A549 (cell line): Measurements from ENCODE around the gene CALML3. TPM values are rescaled to one million over a fixed set of nuclear protein-coding genes. Genes with fewer than 3 reads are reported as not detected.

Experiments
- ATAC-seq, 2 experiments: fragments of 200-7000 bp in 1 of 2; fragments of >200 bp in 1 of 2; cut with Nextera tagmentation in 1 of 2; cut with Tn5 transposase in 1 of 2; 3 replicates each; pipeline versions ENCODE4 v1.8.0 to v1.9.1; 2018 to 2020; ENCODE audit warnings: mild to moderate bottlenecking in 1 of 2, moderate library complexity in 1 of 2
- CTCF ChIA-PET: fragments of 300-600 bp; sonication (Branson Sonifier 250); formaldehyde crosslinking; extraction: SDS; loops from one replicate; lab custom pipeline; 2021; ENCODE audit warnings: antibody characterized with exemption, inconsistent platforms; lab: Yijun Ruan, JAX
- POLR2A ChIA-PET: fragments of 350-600 bp; formaldehyde crosslinking; extraction: SDS; loops from one replicate; lab custom pipeline; 2021; ENCODE audit warnings: antibody characterized with exemption, inconsistent platforms; lab: Yijun Ruan, JAX
- DNase-seq, 2 experiments: peaks; one replicate each; pipeline versions ENCODE4 v3.0.0 to v3.0.0-alpha.2; 2011 to 2016; ENCODE audit warnings: low read depth in 1 of 2, low spot score in 1 of 2
- FAIRE-seq: peaks from 2 replicates; lab custom pipeline; 2011; peaks lifted over from hg19 to GRCh38; lab: Jason Lieb, UNC
- H3K27ac ChIP-seq, 2 experiments: fragments of >200 bp; sonication (Bioruptor Twin); formaldehyde crosslinking; 3 replicates each; pipeline ENCODE4 v1.5.1; 2016 to 2017
- H3K4me1 ChIP-seq: fragments of >200 bp; sonication (Bioruptor Twin); formaldehyde crosslinking; 3 replicates; pipeline ENCODE4 v1.6.1; 2016
- H3K4me2 ChIP-seq: fragments of >200 bp; sonication (Bioruptor Twin); formaldehyde crosslinking; 3 replicates; pipeline ENCODE4 v1.6.1; 2016
- H3K4me3 ChIP-seq: fragments of >200 bp; sonication (Bioruptor Twin); formaldehyde crosslinking; 3 replicates; pipeline ENCODE4 v1.5.1; 2016
- H3K9me3 ChIP-seq: fragments of >200 bp; sonication (Bioruptor Twin); formaldehyde crosslinking; 3 replicates; pipeline ENCODE4 v1.6.1; 2016
- CBX2 ChIP-seq: fragments of 200-600 bp; sonication (generic); IDR thresholded peaks from 2 replicates; pipeline ENCODE4 v1.6.1; 2016; ENCODE audit warnings: low read depth, mild to moderate bottlenecking, borderline replicate concordance
- HDAC2 ChIP-seq: fragments of 200-600 bp; sonication (generic); IDR thresholded peaks from 2 replicates; pipeline ENCODE4 v1.6.1; 2016
- HEYL ChIP-seq: fragments of 250-450 bp; sonication (Bioruptor Pico); IDR thresholded peaks from 2 replicates; pipeline ENCODE4 v1.8.0; 2021; ENCODE audit warnings: mild to moderate bottlenecking, moderate library complexity
- KDM5A ChIP-seq: fragments of 200-600 bp; sonication (generic); IDR thresholded peaks from 2 replicates; pipeline ENCODE4 v1.6.1; 2016; ENCODE audit warnings: antibody characterized with exemption, mild to moderate bottlenecking
- MAFK ChIP-seq: fragments of 450-650 bp; IDR thresholded peaks from 2 replicates; pipeline ENCODE4 v1.6.1; 2014; ENCODE audit not compliant: partially characterized antibody
- MAZ ChIP-seq: fragments of 150-350 bp; IDR thresholded peaks from 2 replicates; pipeline ENCODE4 v1.6.1; 2014; ENCODE audit warnings: antibody characterized with exemption, low read depth, low read length, borderline replicate concordance
- MYC ChIP-seq: IDR thresholded peaks from 2 replicates; pipeline ENCODE4 v1.6.1; 2012; ENCODE audit warnings: mild to moderate bottlenecking, inconsistent platforms, low read length, improper control_type of control experiment, borderline replicate concordance
- PHF8 ChIP-seq: fragments of 200-600 bp; sonication (generic); IDR thresholded peaks from 2 replicates; pipeline ENCODE4 v1.6.1; 2016; ENCODE audit warnings: low read depth, mild to moderate bottlenecking, antibody characterized with exemption, moderate library complexity, borderline replicate concordance
- POLR2AphosphoS2 ChIP-seq: conservative IDR thresholded peaks from 2 replicates; pipeline ENCODE4 v1.6.1; 2012; ENCODE audit warnings: low read length, improper control_type of control experiment, inconsistent platforms
- RAD21 ChIP-seq, 2 experiments: fragments of >200 bp in 1 of 2; sonication (Bioruptor Twin) in 1 of 2; formaldehyde crosslinking in 1 of 2; IDR thresholded peaks in 1 of 2; conservative IDR thresholded peaks in 1 of 2; 2 replicates in 1 of 2; 3 replicates in 1 of 2; pipeline ENCODE4 v1.6.1; 2012 to 2018; ENCODE audit warnings: inconsistent platforms in 1 of 2
- RCOR1 ChIP-seq: fragments of 150-350 bp; IDR thresholded peaks from 2 replicates; pipeline ENCODE4 v1.6.1; 2014; ENCODE audit warnings: antibody characterized with exemption, low read length, low read depth
- ZC3H11A ChIP-seq: fragments of 450-650 bp; IDR thresholded peaks from 2 replicates; pipeline ENCODE4 v1.6.1; 2014; ENCODE audit warnings: antibody characterized with exemption, mild to moderate bottlenecking
- ZFP36 ChIP-seq: fragments of 450-650 bp; IDR thresholded peaks from 2 replicates; pipeline ENCODE4 v1.6.1; 2014; ENCODE audit warnings: borderline replicate concordance; ENCODE audit not compliant: partially characterized antibody
- ZSCAN20 ChIP-seq: fragments of 250-450 bp; sonication (Bioruptor Pico); IDR thresholded peaks from 2 replicates; pipeline ENCODE4 v1.8.0; 2022; ENCODE audit warnings: mild to moderate bottlenecking, moderate library complexity
- WGBS: methylation state at CpG from one replicate; pipeline ENCODE4 v1.1.6; 2017; ENCODE audit errors: missing lambda C conversion rate; 5-methylcytosine and 5-hydroxymethylcytosine counted together
- polyA plus RNA-seq, 4 experiments: library from polyadenylated mRNA; depleted of rRNA in 3 of 4; stranded (reverse); fragments of >200 nt; fragmentation: RNase III in 1 of 4; extraction: RNeasy Plus Mini Kit Qiagen cat#74134 plus additional on column Dnase treatment in 1 of 4; gene quantifications; 2 replicates in 3 of 4; 3 replicates in 1 of 4; pipeline ENCODE4 v1.2.3, GENCODE V29; 2011 to 2017
- TF ChIP-seq, protein P1 (sequence below): fragments of 200-600 bp; sonication (generic); IDR thresholded peaks from 2 replicates; pipeline ENCODE4 v1.6.1; 2016; ENCODE audit warnings: antibody characterized with exemption, mild to moderate bottlenecking, moderate library complexity
- TF ChIP-seq, protein P2 (sequence below): fragments of 150-350 bp; IDR thresholded peaks from 2 replicates; pipeline ENCODE4 v1.6.1; 2014; ENCODE audit warnings: low read depth, mild to moderate bottlenecking, low read length
- TF ChIP-seq, protein P3 (sequence below): fragments of 250-450 bp; sonication (Bioruptor Pico); IDR thresholded peaks from 2 replicates; pipeline ENCODE4 v1.5.0; 2020; ENCODE audit warnings: low read depth, mild to moderate bottlenecking, moderate library complexity
- TF ChIP-seq, protein P4 (sequence below): fragments of 250-450 bp; sonication (Bioruptor Pico); IDR thresholded peaks from 2 replicates; pipeline ENCODE4 v1.5.0; 2021; ENCODE audit warnings: mild to moderate bottlenecking, moderate library complexity, borderline replicate concordance
- TF ChIP-seq, protein P5 (sequence below): IDR thresholded peaks from 2 replicates; pipeline ENCODE4 v1.6.1; 2012
- TF ChIP-seq, protein P6 (sequence below): IDR thresholded peaks from 2 replicates; pipeline ENCODE4 v1.6.1; 2012; ENCODE audit warnings: low read depth, borderline replicate concordance

CALML3 gene
- polyA plus RNA-seq, 2 of the 4 experiments (the other 2 are of a cell fraction): not detected

DNA sequence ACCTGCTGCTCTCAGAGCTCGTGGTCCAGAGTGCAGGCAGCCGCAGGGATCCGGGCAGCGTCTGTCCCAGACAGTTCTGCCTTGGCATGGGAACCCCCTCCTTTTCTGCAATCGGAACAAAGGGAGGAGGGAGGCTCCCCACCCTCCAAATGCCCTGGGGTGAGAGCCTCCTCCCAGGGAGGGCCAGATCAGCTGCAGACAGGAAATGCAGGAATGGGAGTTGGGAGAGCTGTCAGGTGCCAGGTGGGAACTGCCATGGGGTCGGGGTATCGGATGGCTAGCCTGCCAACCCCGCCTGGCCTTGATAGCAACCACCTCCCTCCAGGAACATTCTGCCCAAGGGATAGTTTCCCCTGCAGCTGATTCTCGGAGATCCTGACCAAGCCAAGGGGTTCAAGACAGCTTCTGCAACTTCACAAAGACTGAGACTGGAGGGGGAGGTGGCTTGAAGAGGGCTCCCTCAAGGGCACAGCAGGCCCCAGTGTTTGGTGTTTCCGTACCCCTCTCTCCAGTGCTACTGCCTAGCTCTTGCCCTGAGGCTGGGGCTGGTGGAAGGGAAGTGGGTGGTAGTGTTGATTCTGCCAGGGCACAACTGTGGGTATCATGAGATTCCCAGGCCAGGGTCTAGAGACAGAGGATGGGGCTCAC lies 25.1 kb upstream of the CALML3 start, which contains the start of gene CALML5:
Gene CALML5, minus strand, starts transcription at position 78 of the 648 bp plus-strand sequence. CDS start 132 bp downstream, outside the sequence.
- H3K4me3 ChIP-seq: no peak within 1 kb of the TSS
- FAIRE-seq: no peak
- WGBS: 85% methylated on average over 10 of the region's 10 CpGs
- no peak within 1 kb of the TSS for H3K27ac ChIP-seq
- TF ChIP-seq KDM5A (no peak), RAD21 (conservative IDR thresholded peaks at IDR 0.05 in 1 of 2, IDR thresholded peaks at IDR 0.05 in 1 of 2) (no peak), MAZ (no peak), MAFK (no peak), PHF8 (no peak), CBX2 (no peak), HEYL (CRISPR knock-in tag) (no peak), MYC (no peak)
- TF ChIP-seq, protein P1, sequence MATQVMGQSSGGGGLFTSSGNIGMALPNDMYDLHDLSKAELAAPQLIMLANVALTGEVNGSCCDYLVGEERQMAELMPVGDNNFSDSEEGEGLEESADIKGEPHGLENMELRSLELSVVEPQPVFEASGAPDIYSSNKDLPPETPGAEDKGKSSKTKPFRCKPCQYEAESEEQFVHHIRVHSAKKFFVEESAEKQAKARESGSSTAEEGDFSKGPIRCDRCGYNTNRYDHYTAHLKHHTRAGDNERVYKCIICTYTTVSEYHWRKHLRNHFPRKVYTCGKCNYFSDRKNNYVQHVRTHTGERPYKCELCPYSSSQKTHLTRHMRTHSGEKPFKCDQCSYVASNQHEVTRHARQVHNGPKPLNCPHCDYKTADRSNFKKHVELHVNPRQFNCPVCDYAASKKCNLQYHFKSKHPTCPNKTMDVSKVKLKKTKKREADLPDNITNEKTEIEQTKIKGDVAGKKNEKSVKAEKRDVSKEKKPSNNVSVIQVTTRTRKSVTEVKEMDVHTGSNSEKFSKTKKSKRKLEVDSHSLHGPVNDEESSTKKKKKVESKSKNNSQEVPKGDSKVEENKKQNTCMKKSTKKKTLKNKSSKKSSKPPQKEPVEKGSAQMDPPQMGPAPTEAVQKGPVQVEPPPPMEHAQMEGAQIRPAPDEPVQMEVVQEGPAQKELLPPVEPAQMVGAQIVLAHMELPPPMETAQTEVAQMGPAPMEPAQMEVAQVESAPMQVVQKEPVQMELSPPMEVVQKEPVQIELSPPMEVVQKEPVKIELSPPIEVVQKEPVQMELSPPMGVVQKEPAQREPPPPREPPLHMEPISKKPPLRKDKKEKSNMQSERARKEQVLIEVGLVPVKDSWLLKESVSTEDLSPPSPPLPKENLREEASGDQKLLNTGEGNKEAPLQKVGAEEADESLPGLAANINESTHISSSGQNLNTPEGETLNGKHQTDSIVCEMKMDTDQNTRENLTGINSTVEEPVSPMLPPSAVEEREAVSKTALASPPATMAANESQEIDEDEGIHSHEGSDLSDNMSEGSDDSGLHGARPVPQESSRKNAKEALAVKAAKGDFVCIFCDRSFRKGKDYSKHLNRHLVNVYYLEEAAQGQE: no peak
- TF ChIP-seq, protein P2, sequence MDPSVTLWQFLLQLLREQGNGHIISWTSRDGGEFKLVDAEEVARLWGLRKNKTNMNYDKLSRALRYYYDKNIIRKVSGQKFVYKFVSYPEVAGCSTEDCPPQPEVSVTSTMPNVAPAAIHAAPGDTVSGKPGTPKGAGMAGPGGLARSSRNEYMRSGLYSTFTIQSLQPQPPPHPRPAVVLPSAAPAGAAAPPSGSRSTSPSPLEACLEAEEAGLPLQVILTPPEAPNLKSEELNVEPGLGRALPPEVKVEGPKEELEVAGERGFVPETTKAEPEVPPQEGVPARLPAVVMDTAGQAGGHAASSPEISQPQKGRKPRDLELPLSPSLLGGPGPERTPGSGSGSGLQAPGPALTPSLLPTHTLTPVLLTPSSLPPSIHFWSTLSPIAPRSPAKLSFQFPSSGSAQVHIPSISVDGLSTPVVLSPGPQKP: no peak
- TF ChIP-seq, protein P3, sequence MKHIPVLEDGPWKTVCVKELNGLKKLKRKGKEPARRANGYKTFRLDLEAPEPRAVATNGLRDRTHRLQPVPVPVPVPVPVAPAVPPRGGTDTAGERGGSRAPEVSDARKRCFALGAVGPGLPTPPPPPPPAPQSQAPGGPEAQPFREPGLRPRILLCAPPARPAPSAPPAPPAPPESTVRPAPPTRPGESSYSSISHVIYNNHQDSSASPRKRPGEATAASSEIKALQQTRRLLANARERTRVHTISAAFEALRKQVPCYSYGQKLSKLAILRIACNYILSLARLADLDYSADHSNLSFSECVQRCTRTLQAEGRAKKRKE: no peak
- TF ChIP-seq, protein P4, sequence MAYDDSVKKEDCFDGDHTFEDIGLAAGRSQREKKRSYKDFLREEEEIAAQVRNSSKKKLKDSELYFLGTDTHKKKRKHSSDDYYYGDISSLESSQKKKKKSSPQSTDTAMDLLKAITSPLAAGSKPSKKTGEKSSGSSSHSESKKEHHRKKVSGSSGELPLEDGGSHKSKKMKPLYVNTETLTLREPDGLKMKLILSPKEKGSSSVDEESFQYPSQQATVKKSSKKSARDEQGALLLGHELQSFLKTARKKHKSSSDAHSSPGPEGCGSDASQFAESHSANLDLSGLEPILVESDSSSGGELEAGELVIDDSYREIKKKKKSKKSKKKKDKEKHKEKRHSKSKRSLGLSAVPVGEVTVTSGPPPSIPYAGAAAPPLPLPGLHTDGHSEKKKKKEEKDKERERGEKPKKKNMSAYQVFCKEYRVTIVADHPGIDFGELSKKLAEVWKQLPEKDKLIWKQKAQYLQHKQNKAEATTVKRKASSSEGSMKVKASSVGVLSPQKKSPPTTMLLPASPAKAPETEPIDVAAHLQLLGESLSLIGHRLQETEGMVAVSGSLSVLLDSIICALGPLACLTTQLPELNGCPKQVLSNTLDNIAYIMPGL (CRISPR knock-in tag): no peak
- TF ChIP-seq, all 56 proteins: peak for 0
- DNase-seq (no peak), ATAC-seq (no peak)
- H3K4me1 ChIP-seq: no peaks in the 10 kb centered on the region
- CTCF ChIA-PET: interaction anchor here (0.9 to 4.8 kb wide), 6 partner anchors 11 to 123 kb away, joined by 3 to 23 read pairs (median 4); no protein-coding TSS in a partner anchor
- H3K4me2 ChIP-seq: no peak within 1 kb of the TSS
- POLR2A ChIA-PET: interaction anchor here (1.4 kb wide), 1 partner anchor 53 kb away, joined by 3 read pairs; no protein-coding TSS in a partner anchor
- no peaks in the 10 kb centered on the region for H3K9me3 ChIP-seq

DNA sequence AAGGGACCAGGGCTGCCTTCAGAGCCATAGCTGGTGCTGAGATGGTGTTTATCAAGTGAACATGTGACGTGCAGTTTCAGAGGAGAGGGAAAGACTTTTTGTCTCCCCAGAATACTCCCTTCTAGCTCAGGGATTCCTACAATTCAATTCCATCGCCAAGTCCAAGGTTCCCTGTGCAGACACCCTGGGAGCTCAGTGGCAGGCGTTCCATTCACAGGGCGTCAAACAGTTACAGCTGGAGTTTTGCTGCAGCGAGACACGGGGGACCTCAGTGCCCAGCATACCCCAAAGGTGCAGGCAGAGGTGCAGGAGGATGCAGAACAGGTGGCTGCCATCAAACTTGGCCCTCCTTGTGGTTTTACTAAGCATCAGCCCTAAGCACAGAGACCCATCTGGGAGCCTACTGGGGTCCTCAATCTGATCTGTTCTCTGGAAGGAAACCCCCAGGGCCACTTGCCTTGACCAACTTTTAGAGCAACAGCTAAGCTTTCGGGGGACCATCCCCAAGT lies 24.5 kb upstream of the CALML3 start:
- ChIA-PET CTCF (interaction anchor here (0.9 to 4.8 kb wide), 6 partner anchors 10 to 123 kb away, joined by 3 to 23 read pairs (median 4); no protein-coding TSS in a partner anchor), POLR2A (interaction anchor here (1.4 kb wide), 1 partner anchor 54 kb away, joined by 3 read pairs; no protein-coding TSS in a partner anchor)
- DNase-seq (no peak), FAIRE-seq (no peak), ATAC-seq (no peak)
- no peaks in the 10 kb centered on the region for H3K4me1 ChIP-seq
- H3K4me3 ChIP-seq: no peak overlapping the region
- 86% methylated on average over 7 of the region's 7 CpGs for WGBS
- H3K4me2 ChIP-seq: no peak overlapping the region
- no peaks in the 10 kb centered on the region for H3K9me3 ChIP-seq
- no peak overlapping the region for H3K27ac ChIP-seq
- TF ChIP-seq ZFP36 (no peak), ZC3H11A (no peak), ZSCAN20 (CRISPR knock-in tag) (no peak), POLR2AphosphoS2 (no peak), KDM5A (no peak), RCOR1 (no peak), HDAC2 (no peak)
- TF ChIP-seq, protein P5, sequence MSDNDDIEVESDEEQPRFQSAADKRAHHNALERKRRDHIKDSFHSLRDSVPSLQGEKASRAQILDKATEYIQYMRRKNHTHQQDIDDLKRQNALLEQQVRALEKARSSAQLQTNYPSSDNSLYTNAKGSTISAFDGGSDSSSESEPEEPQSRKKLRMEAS: no peak
- TF ChIP-seq, protein P6, sequence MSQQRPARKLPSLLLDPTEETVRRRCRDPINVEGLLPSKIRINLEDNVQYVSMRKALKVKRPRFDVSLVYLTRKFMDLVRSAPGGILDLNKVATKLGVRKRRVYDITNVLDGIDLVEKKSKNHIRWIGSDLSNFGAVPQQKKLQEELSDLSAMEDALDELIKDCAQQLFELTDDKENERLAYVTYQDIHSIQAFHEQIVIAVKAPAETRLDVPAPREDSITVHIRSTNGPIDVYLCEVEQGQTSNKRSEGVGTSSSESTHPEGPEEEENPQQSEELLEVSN: no peak
- TF ChIP-seq, protein P4 (CRISPR knock-in tag): no peak
